ENCODE measurements around the gene TTC39A. TPM values are rescaled to one million over a fixed set of nuclear protein-coding genes. Genes with fewer than 3 reads are reported as not detected.

TTC39A gene
- total RNA-seq, 2 experiments from 2014 or later, result 0.19 TPM; not detected in 1

DNA sequence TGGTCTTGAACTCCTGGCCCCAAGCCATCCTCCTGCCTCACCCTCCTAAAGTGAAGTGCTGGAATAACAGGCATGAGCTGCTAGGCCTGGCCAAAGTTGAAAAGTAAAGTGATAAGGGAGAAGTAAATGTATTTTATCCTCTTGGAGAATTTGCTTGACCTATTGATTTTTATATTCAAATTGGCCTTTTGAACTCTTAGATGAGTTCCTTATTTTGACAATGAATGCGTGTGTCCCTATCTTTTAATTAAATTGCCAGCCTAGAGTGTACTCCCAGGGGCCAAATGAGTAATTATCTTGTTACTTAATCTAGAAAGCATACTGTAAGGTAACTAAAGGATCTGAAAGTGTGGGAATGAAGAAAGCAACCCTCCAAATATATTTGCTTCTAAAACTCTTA lies 82.9 kb downstream of the TTC39A start:
- Mint-ChIP-seq H3K36me3 (peaks cover 6% of the 10 kb centered on the region), H3K4me3 (no peak overlapping the region), H3K27me3 (no peaks in the 10 kb centered on the region), H3K4me1 (ENCODE audit: low read depth) (peaks cover 40% of the 10 kb centered on the region), H3K9me3 (no peaks in the 10 kb centered on the region), H3K27ac (no peak overlapping the region)
- intact Hi-C loops (cut with micrococcal nuclease), result no loop called here
- no peak for DNase-seq
- POLR2A ChIA-PET, result interaction anchor here (1.0 kb wide), 1 partner anchor 12 kb away, joined by 3 read pairs; the partner anchor contains the start of gene RNF11
- CTCF ChIA-PET, result no interaction called here

DNA sequence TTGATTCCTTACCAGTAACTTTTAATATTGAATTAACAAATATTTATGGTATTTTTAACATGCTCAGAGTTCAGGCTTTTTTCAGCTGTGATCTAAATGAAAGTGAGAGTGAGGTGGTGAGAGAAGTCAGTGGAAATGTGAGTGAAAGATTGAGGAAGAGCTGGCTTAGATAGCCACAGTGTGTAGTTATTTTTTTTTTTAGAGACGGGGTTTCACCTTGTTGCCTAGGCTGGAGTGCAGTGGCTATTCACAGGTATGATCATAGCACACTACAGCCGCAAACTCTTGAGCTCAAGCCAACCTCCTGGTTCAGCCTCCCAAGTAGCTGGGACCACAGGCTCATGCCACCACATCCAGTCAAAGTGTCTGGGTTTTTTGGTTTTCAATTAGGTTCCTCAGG lies 83.3 kb downstream of the TTC39A start:
- Mint-ChIP-seq H3K4me1 (ENCODE audit: low read depth) (peaks cover 36% of the 10 kb centered on the region), H3K9me3 (no peaks in the 10 kb centered on the region), H3K27me3 (no peaks in the 10 kb centered on the region), H3K36me3 (peaks cover 4% of the 10 kb centered on the region), H3K4me3 (no peak overlapping the region), H3K27ac (no peak overlapping the region)
- CTCF ChIA-PET, result no interaction called here
- intact Hi-C loops (cut with micrococcal nuclease), result no loop called here
- DNase-seq, result no peak
- POLR2A ChIA-PET, result interaction anchor here (1.0 kb wide), 1 partner anchor 11 kb away, joined by 3 read pairs; the partner anchor contains the start of gene RNF11

DNA sequence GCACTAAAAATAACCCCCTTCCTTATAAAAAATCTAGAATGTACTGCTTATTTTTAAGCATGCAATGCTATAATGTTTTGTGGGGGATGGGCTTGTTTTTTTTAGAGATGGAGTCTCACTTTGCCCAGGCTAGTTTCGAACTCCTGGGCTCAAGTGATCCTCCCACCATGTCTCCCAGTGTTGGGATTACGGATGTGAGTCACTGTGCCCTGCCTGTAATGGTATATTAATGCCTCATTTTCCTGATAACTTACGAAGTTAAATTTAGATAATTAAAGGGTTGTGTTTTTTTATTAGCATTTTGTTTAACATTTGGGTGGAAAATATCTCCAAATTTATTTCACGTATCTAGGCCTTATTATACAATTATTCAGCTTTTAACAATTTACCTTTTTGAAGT lies 87.8 kb downstream of the TTC39A start:
- no peak overlapping the region for H3K27ac Mint-ChIP-seq
- H3K4me1 Mint-ChIP-seq (ENCODE audit: low read depth), result peaks cover 56% of the 10 kb centered on the region
- POLR2A ChIA-PET, result interaction anchor here (0.5 kb wide), 1 partner anchor 11 kb away, joined by 3 read pairs; no protein-coding TSS in a partner anchor
- no peaks in the 10 kb centered on the region for H3K27me3 Mint-ChIP-seq
- peaks cover 3% of the 10 kb centered on the region for H3K36me3 Mint-ChIP-seq
- no peak for DNase-seq
- CTCF ChIA-PET, result interaction anchor here (0.8 kb wide), 1 partner anchor 54 kb away, joined by 6 read pairs; no protein-coding TSS in a partner anchor
- no peaks in the 10 kb centered on the region for H3K9me3 Mint-ChIP-seq
- H3K4me3 Mint-ChIP-seq, result no peak overlapping the region
- intact Hi-C loops (cut with micrococcal nuclease), result no loop called here

DNA sequence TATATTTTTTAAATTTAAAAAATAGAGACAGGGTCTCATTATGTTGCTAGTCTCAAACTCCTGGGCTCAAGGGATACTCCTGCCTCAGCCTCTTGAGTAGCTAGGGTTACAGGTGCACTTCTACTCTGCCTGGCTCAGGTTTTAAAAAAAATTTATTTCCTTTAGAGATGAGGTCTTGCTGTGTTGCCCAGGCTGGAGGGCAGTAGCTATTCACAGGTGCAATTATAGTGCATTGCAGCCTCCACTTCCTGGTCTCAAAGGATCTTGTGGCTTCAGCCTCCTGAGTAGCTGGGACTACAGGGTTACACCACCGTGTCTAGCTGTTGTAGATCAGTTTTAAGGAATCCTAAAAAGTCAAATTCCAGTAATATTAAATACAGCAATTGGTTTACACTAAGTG lies 89.2 kb downstream of the TTC39A start:
- Mint-ChIP-seq H3K4me1 (ENCODE audit: low read depth) (peaks cover 42% of the 10 kb centered on the region), H3K4me3 (no peak overlapping the region), H3K36me3 (peaks cover 3% of the 10 kb centered on the region), H3K27me3 (no peaks in the 10 kb centered on the region), H3K27ac (no peak overlapping the region), H3K9me3 (no peaks in the 10 kb centered on the region)
- ChIA-PET CTCF (interaction anchor here (1.2 kb wide), 1 partner anchor 39 kb away, joined by 5 read pairs; no protein-coding TSS in a partner anchor), POLR2A (no interaction called here)
- DNase-seq, result no peak
- intact Hi-C loops (cut with micrococcal nuclease), result no loop called here

DNA sequence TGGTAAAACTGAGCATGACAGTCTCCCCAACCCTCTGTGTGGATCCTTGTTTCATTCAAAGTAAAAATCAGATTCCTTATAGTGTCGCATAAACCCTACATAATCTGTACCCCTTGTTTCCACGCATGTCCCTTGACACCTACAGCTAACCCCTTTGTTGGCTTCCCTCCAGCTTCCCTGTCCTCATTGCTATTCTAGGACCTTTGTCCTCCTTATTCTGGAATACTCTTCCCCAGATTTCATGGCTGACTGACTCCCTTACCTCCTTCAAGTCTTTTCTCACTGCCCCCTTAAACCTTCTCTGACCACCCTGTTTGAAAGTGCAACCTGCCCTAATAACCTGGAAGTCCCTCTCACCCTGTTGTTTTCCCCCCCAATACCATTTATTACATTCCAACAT lies 90.3 kb downstream of the TTC39A start:
- no peak overlapping the region for H3K4me3 Mint-ChIP-seq
- intact Hi-C loops (cut with micrococcal nuclease), result no loop called here
- no peak overlapping the region for H3K27ac Mint-ChIP-seq
- ChIA-PET CTCF (no interaction called here), POLR2A (no interaction called here)
- no peak for DNase-seq
- peaks cover 44% of the 10 kb centered on the region for H3K4me1 Mint-ChIP-seq (ENCODE audit: low read depth)
- H3K36me3 Mint-ChIP-seq, result peaks cover 3% of the 10 kb centered on the region
- H3K9me3 Mint-ChIP-seq, result no peaks in the 10 kb centered on the region
- no peaks in the 10 kb centered on the region for H3K27me3 Mint-ChIP-seq

DNA sequence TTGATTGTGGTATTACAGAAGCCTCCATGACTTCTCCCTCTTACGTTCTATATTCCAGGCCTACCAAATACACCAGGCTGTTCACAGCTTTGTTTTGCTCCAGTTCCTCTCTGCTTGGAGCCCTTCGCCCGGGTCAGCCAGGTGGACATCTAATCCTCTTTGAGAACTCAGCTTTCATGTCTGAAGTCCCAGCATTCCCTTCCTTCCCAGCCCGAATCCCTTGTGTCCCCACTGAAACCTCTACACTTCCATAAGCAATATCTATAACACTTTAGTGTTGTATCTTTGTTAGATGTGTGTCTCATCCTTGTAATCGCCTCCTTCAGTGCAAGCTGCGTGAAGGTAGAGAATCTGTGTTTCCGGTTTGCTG lies 92.3 kb downstream of the TTC39A start:
- ChIA-PET CTCF (interaction anchor here (0.6 to 1.0 kb wide), 3 partner anchors 61 to 869 kb away, joined by 3 to 4 read pairs (median 3); no protein-coding TSS in a partner anchor), POLR2A (no interaction called here)
- Mint-ChIP-seq H3K27ac (no peak overlapping the region), H3K27me3 (no peaks in the 10 kb centered on the region), H3K36me3 (peaks cover 2% of the 10 kb centered on the region), H3K9me3 (no peaks in the 10 kb centered on the region), H3K4me1 (ENCODE audit: low read depth) (peaks cover 47% of the 10 kb centered on the region), H3K4me3 (no peak overlapping the region)
- DNase-seq, result no peak
- intact Hi-C loops (cut with micrococcal nuclease), result loop anchor here (5.0 kb wide), 2 partner anchors 279 to 1129 kb away; partner anchors contain the start of genes CC2D1B and EPS15

DNA sequence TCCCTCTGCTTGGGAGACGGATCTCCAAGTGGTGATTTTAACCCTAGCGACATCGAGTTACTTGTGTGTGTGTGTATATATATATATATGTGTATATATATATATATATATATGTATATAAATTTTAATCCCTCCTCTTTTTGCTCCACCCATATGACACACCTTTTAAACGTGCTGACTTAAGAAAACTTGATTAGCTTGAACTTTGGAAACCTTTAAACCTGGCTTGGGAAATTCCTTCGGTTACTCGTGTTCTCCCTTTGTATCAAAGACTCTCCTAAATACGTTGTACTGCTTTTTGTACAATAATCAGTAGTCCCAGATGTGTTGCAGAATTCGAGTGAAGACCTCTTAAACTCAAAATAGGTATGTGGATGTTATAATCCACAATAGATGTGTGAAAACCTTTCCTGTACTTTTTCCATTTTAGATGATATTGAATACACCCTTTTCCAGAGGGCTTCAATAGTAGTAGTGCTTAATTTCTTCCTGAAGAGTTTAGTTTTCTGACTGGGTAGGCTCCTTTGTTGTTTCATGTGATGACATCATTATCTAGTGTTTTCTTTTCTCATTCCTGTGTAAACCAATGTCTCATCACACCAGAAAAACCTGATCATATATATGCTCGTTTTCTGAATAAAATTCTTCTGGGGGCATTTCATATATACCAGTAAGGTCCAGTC lies 92.9 kb downstream of the TTC39A start:
- Mint-ChIP-seq H3K27me3 (no peaks in the 10 kb centered on the region), H3K36me3 (no peaks in the 10 kb centered on the region), H3K4me1 (ENCODE audit: low read depth) (peaks cover 44% of the 10 kb centered on the region), H3K4me3 (no peak overlapping the region), H3K9me3 (no peaks in the 10 kb centered on the region), H3K27ac (no peak overlapping the region)
- ChIA-PET CTCF (interaction anchor here (0.6 to 2.7 kb wide), 3 partner anchors 59 to 869 kb away, joined by 3 to 13 read pairs (median 4); no protein-coding TSS in a partner anchor), POLR2A (no interaction called here)
- DNase-seq, result no peak
- intact Hi-C loops (cut with micrococcal nuclease), result loop anchor here (1.0 to 5.0 kb wide), 4 partner anchors 23 to 1130 kb away; partner anchors contain the start of genes CC2D1B and EPS15

Other genes with a start within 250 kb of the TTC39A start
- gene C1orf185, start 228.3 kb downstream of the TTC39A start, total RNA-seq, result not detected
- gene RNF11, start 94.3 kb downstream of the TTC39A start, total RNA-seq, result 10 to 100 TPM; 26.3 to 31.9 TPM
- gene EPS15, start 188.7 kb upstream of the TTC39A start, total RNA-seq, result 10 to 100 TPM; 69.5 to 69.6 TPM